Psoas muscle (tissue), 8 donors: ENCODE data around the gene ME3. TPM values are rescaled to one million over a fixed set of nuclear protein-coding genes. Genes with fewer than 3 reads are reported as not detected.
"Not testable (repeated sequence)": the region's sequence is repeated elsewhere in the genome, so short reads cannot be mapped to it uniquely, and the experiment has no call there.

Source experiments
- ATAC-seq, 4 donors: fragments of 200-7000 bp; cut with Tn5 transposase; one replicate each; pipeline ENCODE4 v1.9.1; 2020; ENCODE audit warnings: moderate library complexity in 3 of 4, mild to moderate bottlenecking in 2 of 4
- DNase-seq, 2 donors: peaks; one replicate each; pipeline ENCODE4 v3.0.0-alpha.2; 2020
- H3K27ac ChIP-seq: fragments of 200-600 bp; one replicate; pipeline ENCODE4 v1.8.0; 2022
- H3K27me3 ChIP-seq, 3 donors: fragments of 200-600 bp in 1 of 3; one replicate each; pipeline versions ENCODE4 v1.6.1 to v1.8.0; 2013 to 2022; ENCODE audit warnings: low read length in 2 of 3, mild to moderate bottlenecking in 2 of 3, moderate library complexity in 1 of 3; ENCODE audit not compliant: insufficient read depth in 3 of 3
- H3K36me3 ChIP-seq, 2 donors: fragments of 200-600 bp in 1 of 2; one replicate each; pipeline versions ENCODE4 v1.6.1 to v1.8.0; 2013 to 2022; ENCODE audit warnings: low read depth in 1 of 2, mild to moderate bottlenecking in 1 of 2, moderate library complexity in 1 of 2; ENCODE audit not compliant: insufficient read depth in 1 of 2
- H3K4me1 ChIP-seq: fragments of 200-600 bp; one replicate; pipeline ENCODE4 v1.8.0; 2022
- H3K4me3 ChIP-seq: fragments of 200-600 bp; one replicate; pipeline ENCODE4 v1.8.0; 2022; ENCODE audit warnings: mild to moderate bottlenecking
- H3K9me3 ChIP-seq: fragments of 200-600 bp; one replicate; pipeline ENCODE4 v1.8.0; 2022
- CTCF ChIP-seq: fragments of 200-600 bp; IDR thresholded peaks from one replicate; pipeline ENCODE4 v1.8.0; 2022; ENCODE audit warnings: antibody characterized with exemption
- WGBS, 3 donors: extraction: QIAGEN DNeasy Blood & Tissue Kit; methylation state at CpG; one replicate each; pipeline versions ENCODE4 v1.1.6 to v1.1.7; 2013; 5-methylcytosine and 5-hydroxymethylcytosine counted together
- intact Hi-C, 2 donors: fragments of 100-400 bp; cut with DNase I; formaldehyde crosslinking; loops; one replicate each; pipeline versions ENCODE4 v1.11.0 to v1.14.2; 2022
- polyA plus RNA-seq, 3 donors: library from polyadenylated mRNA; stranded (reverse); fragments of 200-250 nt; gene quantifications; one replicate each; pipeline ENCODE4 v1.2.3, GENCODE V29; 2013
- total RNA-seq, 4 donors: library from RNA; stranded (reverse); fragmentation: NEBNext Ultra II Directional in 2 of 4; extraction: Animal tissue kit (Norgen Biotek cat#: 25700) in 2 of 4; gene quantifications; one replicate each; pipeline versions ENCODE4 v1.2.1 to v1.2.4, GENCODE V29; 2021 to 2023
- donor health status: healthy with polysubstance abuse.
- donor health status: DM: no; HTN: no; CAD: no; lungs with moderate emphysema.
- donor health status: Bipolar disorder and iron deficiency.
- donor health status: healthy.
- donor health status: DM: yes; HTN: yes; CAD: no.
- donor health status: DM: no; HTN: no; CAD: no.
- donor health status: DM: no; HTN: no; CAD: no.
- donor health status: DM: yes; HTN: yes; CAD: no.

The ME3 gene
- total and polyA plus RNA-seq, 7 donors: 5.1 to 19.5 (median 11.2) TPM

GRCh38 chr11:86431258-86431657, 241.2 kb downstream of the ME3 start:
- intact Hi-C loops: no loop called here

GRCh38 chr11:86427441-86427840, 245.0 kb downstream of the ME3 start:
- ATAC-seq: no peak
- H3K4me1 ChIP-seq: no peaks in the 10 kb centered on the region

More at GRCh38 chr11:86431258-86431657, 241.2 kb downstream of the ME3 start:
- no peak for TF ChIP-seq CTCF
- Histone ChIP-seq H3K4me1 (no peaks in the 10 kb centered on the region), H3K36me3 (peaks cover 0 to 3% of the 10 kb centered on the region in 2 donors), H3K4me3 (no peak overlapping the region), H3K9me3 (peaks cover 15% of the 10 kb centered on the region), H3K27me3 (no peaks in the 10 kb centered on the region), H3K27ac (no peak overlapping the region)
- no peak for ATAC-seq
- WGBS, 3 donors: 84 to 90% (median 87%) methylated on average over 37 of the region's 37 CpGs
- DNase-seq: no peak

GRCh38 chr11:86423488-86423887, 248.9 kb downstream of the ME3 start:
- H3K27ac ChIP-seq, H3K27me3 ChIP-seq, H3K4me3 ChIP-seq, H3K36me3 ChIP-seq, DNase-seq, H3K4me1 ChIP-seq, intact Hi-C loops, ATAC-seq: not testable (repeated sequence)
- H3K9me3 ChIP-seq: peaks cover 12% of the 10 kb centered on the region
- 67 to 69% (median 68%) methylated on average over 4 of the region's 4 CpGs for WGBS, 3 donors

More at GRCh38 chr11:86427441-86427840, 245.0 kb downstream of the ME3 start:
- peaks cover 0 to 3% of the 10 kb centered on the region in 2 donors for H3K36me3 ChIP-seq
- H3K27ac ChIP-seq: no peak overlapping the region
- no peak overlapping the region for H3K4me3 ChIP-seq
- no peaks in the 10 kb centered on the region for H3K27me3 ChIP-seq
- intact Hi-C loops: no loop called here
- H3K9me3 ChIP-seq: peaks cover 16% of the 10 kb centered on the region
- no peak for DNase-seq
- no peak for TF ChIP-seq CTCF

GRCh38 chr11:86422371-86422770, 250.0 kb downstream of the ME3 start:
- Histone ChIP-seq H3K27ac (no peak overlapping the region), H3K27me3 (no peaks in the 10 kb centered on the region), H3K4me3 (no peak overlapping the region), H3K36me3 (no peaks in the 10 kb centered on the region), H3K9me3 (peaks cover 11% of the 10 kb centered on the region), H3K4me1 (no peaks in the 10 kb centered on the region)
- WGBS, 3 donors: 80 to 83% (median 83%) methylated on average over 12 of the region's 12 CpGs
- no peak for TF ChIP-seq CTCF
- no peak for ATAC-seq
- no peak for DNase-seq
- intact Hi-C loops: no loop called here

GRCh38 chr11:86421946-86422345, 250.5 kb downstream of the ME3 start:
- peaks cover 6% of the 10 kb centered on the region for H3K9me3 ChIP-seq
- no peaks in the 10 kb centered on the region for H3K4me1 ChIP-seq
- DNase-seq (no peak), ATAC-seq (no peak)
- intact Hi-C loops: no loop called here
- H3K4me3 ChIP-seq: no peak overlapping the region
- no peaks in the 10 kb centered on the region for H3K27me3 ChIP-seq
- 80 to 86% (median 82%) methylated on average over 4 of the region's 4 CpGs for WGBS, 3 donors
- no peak overlapping the region for H3K27ac ChIP-seq
- H3K36me3 ChIP-seq: no peaks in the 10 kb centered on the region
- no peak for TF ChIP-seq CTCF
